CMK (cell line): ENCODE results near the gene PSME2.

ENCODE experiments used
- DNase-seq: peaks from one replicate; pipeline ENCODE4 v3.0.0-alpha.2; 2010; ENCODE audit warnings: low read depth

Gene PSME2

DNA sequence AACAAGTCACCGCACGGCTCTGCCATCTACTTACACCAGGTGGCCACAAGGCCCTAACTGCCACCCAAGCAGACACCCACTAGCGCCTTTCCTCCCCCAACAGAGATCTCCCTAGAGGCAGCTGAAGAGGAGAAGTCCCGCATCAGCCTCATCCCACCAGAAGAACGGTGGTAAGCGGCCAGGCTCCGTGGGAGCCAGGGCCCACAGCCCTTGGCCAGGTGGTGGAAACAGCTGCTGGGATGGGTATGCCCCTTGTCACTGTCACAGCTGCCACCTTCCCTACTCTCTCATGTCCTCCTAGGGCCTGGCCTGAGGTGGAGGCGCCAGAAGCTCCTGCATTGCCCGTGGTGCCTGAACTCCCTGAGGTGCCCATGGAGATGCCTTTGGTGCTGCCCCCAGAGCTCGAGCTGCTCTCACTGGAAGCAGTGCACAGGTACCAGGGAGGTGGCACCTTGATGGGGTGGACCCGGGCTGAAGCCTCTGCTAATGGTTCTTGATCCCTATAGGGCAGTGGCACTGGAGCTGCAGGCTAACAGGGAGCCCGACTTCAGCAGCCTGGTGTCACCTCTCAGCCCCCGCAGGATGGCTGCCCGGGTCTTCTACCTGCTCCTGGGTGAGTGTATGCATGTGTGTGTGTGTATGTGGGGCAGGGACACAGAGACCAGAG lies 33.0 kb upstream of the PSME2 start:
- DNase-seq = no peak

DNA sequence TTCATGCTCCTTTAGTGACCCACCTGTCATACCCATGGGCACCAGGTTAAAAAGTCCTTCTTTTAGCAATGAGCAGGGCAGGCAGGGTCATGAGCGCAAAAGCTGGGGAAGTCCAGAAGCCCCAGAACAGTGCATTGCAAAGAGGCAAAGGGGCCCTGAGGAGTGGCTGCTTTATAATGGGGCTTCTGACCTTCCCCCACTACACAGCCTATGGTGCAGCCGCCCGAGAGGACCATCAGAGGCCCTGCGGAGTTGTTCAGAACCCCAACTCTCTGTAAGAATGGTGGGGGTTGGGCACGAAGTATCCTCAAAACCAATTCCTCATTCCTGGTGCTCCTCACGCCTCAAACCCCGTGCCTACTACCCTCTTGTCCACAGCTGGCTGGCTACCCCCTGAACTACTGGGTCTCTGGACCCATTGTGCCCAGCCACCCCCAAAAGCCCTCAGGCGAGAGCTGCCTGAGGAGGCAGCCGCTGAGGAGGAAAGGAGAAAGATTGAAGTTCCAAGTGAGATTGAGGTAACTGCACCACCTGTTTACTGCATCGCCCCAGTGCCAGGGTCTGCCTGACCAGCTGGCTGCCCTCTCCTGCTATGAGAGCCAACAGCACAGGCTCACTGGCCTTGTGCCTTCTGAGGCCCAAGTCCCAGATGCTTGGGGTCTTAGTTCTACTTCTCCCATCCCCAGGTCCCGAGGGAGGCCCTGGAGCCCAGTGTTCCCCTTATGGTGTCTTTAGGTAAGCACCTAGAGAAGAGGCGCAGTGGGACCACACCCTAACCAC lies 32.2 kb upstream of the PSME2 start:
- no peak for DNase-seq

DNA sequence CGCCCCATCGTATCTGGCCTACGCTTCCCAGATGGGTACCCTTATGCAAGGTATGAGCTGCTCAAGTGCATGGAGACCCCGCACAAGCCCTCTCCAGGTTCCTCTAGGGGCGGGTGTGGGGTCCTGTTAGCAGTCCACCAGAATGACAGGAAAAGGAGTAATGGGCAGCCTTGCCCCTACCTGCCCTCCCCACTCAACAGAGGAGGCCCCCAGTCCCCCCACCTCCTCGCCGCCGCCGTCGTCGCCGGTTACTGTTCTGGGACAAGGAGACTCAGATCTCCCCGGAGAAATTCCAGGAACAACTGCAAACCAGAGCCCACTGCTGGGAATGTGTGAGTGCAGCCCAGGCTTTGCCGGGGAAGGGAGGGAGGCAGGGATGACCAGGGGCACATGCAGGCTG lies 31.5 kb upstream of the PSME2 start:
- DNase-seq = no peak

GRCh38 chr14:24177041-24177825 lies 30.8 kb upstream of the PSME2 start:
- DNase-seq = no peak

- no peak for DNase-seq
These were observed 30.2 kb upstream of the PSME2 start for GRCh38 chr14:24176599-24176998.

GRCh38 chr14:24172871-24173281 lies 26.5 kb upstream of the PSME2 start:
- DNase-seq = no peak

DNA sequence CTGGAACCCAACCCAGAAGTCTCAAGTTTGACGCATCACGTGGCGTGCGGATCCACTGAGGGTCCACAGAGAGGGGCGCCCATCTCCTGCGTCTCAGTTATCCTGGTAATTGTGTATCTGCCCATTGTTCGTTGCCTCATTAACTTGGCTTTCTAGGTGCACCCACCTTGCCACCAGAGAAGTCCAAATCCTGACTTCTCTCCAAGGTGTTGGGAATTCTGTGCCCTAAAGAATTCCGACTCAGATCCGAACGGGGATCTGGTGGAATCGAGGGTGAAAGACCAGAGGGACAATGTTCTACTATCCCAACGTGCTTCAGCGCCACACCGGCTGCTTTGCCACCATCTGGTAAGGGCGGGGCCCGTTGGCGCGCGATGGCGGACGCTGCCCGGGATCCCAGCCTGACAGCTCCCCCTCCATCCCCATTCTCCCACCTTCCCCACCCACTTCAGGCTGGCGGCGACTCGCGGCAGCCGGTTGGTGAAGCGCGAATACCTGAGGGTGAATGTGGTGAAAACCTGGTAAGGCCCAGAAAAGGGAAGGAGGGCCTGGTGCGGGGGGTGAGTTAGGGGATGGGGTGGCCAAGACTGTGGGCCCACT lies 26.0 kb upstream of the PSME2 start:
- DNase-seq = no peak

GRCh38 chr14:24171422-24172260 lies 25.2 kb upstream of the PSME2 start, which contains the start of gene REC8:
Gene REC8, plus strand, starts transcription at chr14:24172080. Its CDS starts 473 bp downstream, at chr14:24172553.
- DNase-seq = no peak

GRCh38 chr14:24167469-24168114 lies 21.2 kb upstream of the PSME2 start:
- DNase-seq = no peak

DNA sequence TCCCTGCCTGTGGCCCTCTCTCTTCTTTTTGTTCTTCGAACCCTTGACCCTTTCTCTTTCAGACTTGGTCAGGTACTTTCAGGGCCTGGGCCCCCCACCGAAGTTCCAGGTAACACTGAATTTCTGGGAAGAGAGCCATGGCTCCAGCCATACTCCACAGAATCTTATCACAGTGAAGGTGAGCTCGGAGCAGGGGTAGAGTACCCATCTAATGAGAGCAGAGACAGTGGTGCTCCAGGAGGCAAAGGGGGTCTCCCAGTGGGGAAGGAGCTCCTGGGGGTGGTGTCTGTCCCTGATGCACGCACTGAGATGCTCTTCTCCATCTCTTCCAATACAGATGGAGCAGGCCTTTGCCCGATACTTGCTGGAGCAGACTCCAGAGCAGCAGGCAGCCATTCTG lies 19.4 kb upstream of the PSME2 start:
- no peak for DNase-seq

DNA sequence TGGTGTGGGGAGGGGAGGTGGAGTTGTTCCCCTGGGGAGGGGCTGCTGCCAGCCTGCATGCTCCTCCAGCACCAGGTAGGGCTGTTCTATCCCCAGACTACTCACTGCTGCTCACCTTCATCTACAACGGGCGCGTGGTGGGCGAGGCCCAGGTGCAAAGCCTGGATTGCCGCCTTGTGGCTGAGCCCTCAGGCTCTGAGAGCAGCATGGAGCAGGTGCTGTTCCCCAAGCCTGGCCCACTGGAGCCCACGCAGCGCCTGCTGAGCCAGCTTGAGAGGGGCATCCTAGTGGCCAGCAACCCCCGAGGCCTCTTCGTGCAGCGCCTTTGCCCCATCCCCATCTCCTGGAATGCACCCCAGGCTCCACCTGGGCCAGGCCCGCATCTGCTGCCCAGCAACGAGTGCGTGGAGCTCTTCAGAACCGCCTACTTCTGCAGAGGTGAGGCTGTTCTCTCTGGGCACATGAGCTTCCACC lies 18.1 kb upstream of the PSME2 start:
- DNase-seq = no peak

DNA sequence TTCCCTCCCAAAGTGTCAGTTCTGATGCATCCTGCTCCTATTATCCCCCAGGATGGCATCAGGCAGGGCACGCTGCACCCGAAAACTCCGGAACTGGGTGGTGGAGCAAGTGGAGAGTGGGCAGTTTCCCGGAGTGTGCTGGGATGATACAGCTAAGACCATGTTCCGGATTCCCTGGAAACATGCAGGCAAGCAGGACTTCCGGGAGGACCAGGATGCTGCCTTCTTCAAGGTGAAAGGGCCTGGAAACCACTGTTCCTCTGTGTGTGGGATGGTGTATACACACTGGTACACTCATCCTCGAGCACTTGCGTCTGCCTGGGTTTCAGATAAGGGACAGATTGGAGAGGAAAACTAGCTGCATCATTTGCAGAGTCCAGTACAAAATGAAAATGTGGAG lies 15.7 kb upstream of the PSME2 start:
- no peak for DNase-seq

- DNase-seq = peak; percentile 90
These were observed 14.7 kb upstream of the PSME2 start, which contains the start of gene IRF9 for GRCh38 chr14:24160850-24161804. Gene IRF9, plus strand, starts transcription at chr14:24161265. Its CDS starts 880 bp downstream, at chr14:24162145.

DNA sequence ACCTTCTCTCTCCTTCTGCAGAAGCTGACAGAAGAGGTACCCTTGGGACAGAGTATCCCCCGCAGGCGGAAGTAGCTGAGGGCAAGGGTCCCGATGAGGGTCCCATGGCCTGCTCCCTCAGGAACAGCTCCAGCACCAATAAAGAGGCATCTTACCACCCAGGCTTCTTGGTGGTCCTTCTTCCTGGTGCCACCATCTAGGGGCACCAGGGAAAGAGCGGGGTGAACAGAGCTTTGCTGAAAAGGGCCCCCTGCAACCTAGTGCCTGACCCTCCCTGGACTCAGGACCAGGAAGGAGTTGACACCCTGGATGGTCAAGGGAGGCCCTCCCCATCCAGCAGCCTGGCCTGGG lies 14.1 kb upstream of the PSME2 start:
- DNase-seq = no peak

DNA sequence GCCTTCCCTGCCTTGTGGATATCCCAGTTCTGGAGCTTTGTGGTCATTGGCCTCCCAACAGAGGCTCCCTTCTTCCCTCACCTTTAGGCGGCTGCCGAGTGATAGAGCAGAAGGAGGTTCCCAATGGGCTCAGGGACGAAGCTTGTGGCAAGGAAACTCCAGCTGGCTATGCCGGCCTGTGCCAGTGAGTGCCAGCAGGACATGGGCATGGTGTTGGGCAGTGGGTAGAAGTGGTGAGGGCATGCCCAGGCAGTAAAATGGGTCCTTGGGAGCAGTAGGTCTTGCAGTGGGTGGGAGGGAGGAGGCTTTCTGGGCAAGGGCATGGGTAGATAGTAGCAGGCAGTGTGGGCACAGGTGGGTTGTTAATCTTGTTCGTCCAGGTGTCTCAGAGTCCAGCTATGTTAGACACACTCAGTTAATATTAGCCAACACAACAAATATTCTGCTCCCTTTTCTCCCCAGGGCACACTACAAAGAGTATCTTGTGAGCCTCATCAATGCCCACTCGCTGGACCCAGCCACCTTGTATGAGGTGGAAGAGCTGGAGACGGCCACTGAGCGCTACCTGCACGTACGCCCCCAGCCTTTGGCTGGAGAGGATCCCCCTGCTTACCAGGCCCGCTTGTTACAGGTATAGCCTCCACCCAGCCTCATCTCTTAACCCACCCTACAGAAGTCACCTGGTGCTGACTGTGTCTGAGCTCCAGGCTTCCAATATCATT lies 13.5 kb upstream of the PSME2 start:
- no peak for DNase-seq

- no peak for DNase-seq
These were observed 10.9 kb upstream of the PSME2 start for GRCh38 chr14:24157331-24157730.

DNA sequence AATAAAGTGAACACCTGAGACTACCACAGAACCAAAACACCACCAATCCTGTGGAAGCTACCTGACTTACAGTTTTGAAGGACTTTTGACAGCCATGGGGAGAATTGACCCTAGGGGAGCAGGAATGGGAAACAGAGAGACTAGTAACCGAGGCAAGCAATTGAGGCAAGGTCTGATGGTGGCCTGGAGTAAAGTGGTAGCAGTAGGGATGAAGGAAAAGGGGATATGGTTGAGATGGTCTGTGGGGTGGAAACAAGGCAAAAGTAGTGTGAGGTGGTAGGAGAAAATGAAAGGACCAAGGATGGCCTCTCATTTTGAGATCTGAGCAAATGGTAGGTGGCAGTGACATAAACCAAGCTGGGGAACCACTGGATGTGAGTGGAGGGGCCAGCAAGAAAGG lies 10.4 kb upstream of the PSME2 start:
- no peak for DNase-seq

- DNase-seq = no peak
These were observed 8.7 kb upstream of the PSME2 start for GRCh38 chr14:24155100-24155499.
